HepG2 (cell line): Measurements from ENCODE around the gene CPXM1. TPM values are rescaled to one million over a fixed set of nuclear protein-coding genes. Genes with fewer than 3 reads are reported as not detected.

Source experiments
- AHR ChIP-seq: IDR thresholded peaks from 2 replicates; pipeline ENCODE4 v1.6.1; 2018; ENCODE audit warnings: missing genetic modification reagents, missing compliant biosample characterization
- ATF2 ChIP-seq: sonication (generic); formaldehyde crosslinking; IDR thresholded peaks from 2 replicates; pipeline ENCODE4 v1.4.0; 2020; ENCODE audit warnings: missing genetic modification reagents
- BRD4 ChIP-seq: sonication (generic); formaldehyde crosslinking; IDR thresholded peaks from 2 replicates; pipeline ENCODE4 v1.4.0; 2020; ENCODE audit warnings: missing genetic modification reagents
- EZH2 ChIP-seq: conservative IDR thresholded peaks from 2 replicates; pipeline ENCODE4 v1.6.1; 2012; ENCODE audit warnings: mild to moderate bottlenecking, low read depth, low read length, moderate library complexity
- IKZF1 ChIP-seq: fragments of 450-650 bp; IDR thresholded peaks from 2 replicates; pipeline ENCODE4 v1.7.1; 2016
- ISX ChIP-seq: sonication (generic); formaldehyde crosslinking; conservative IDR thresholded peaks from 2 replicates; pipeline ENCODE4 v1.5.0; 2020; ENCODE audit warnings: missing genetic modification reagents
- KLF16 ChIP-seq, 2 experiments: sonication (generic) in 1 of 2; formaldehyde crosslinking in 1 of 2; IDR thresholded peaks; 2 replicates each; pipeline versions ENCODE4 v1.6.1 to v1.8.0; 2016 to 2023; ENCODE audit warnings: missing genetic modification reagents in 2 of 2, missing compliant biosample characterization in 1 of 2
- MEIS2 ChIP-seq: sonication (generic); formaldehyde crosslinking; IDR thresholded peaks from 2 replicates; pipeline ENCODE4 v1.9.0; 2021; ENCODE audit warnings: mild to moderate bottlenecking, missing genetic modification reagents
- RFX5 ChIP-seq: IDR thresholded peaks from 2 replicates; pipeline ENCODE4 v1.6.1; 2011; ENCODE audit warnings: low read depth, low read length, improper control_type of control experiment
- SATB2 ChIP-seq: sonication (generic); formaldehyde crosslinking; IDR thresholded peaks from 2 replicates; pipeline ENCODE4 v1.5.0; 2020; ENCODE audit warnings: missing genetic modification reagents
- SIN3A ChIP-seq: IDR thresholded peaks from 2 replicates; pipeline ENCODE4 v1.6.1; 2011; ENCODE audit warnings: low read depth, mild to moderate bottlenecking, control low read depth, low read length, borderline replicate concordance
- STAT5B ChIP-seq: sonication (generic); formaldehyde crosslinking; IDR thresholded peaks from 2 replicates; pipeline ENCODE4 v1.4.0; 2020; ENCODE audit warnings: missing genetic modification reagents
- TCF7 ChIP-seq: sonication (generic); IDR thresholded peaks from 2 replicates; pipeline ENCODE4 v1.6.1; 2016; ENCODE audit warnings: antibody characterized with exemption, low read depth
- TRIM22 ChIP-seq: fragments of 450-650 bp; IDR thresholded peaks from 2 replicates; pipeline ENCODE4 v1.6.1; 2017
- XBP1 ChIP-seq: sonication (generic); formaldehyde crosslinking; IDR thresholded peaks from 2 replicates; pipeline ENCODE4 v1.5.0; 2020; ENCODE audit warnings: missing genetic modification reagents
- ZBTB43 ChIP-seq: sonication (generic); formaldehyde crosslinking; conservative IDR thresholded peaks from 2 replicates; pipeline ENCODE4 v1.4.0; 2020; ENCODE audit warnings: missing genetic modification reagents
- ZFAT ChIP-seq: sonication (generic); formaldehyde crosslinking; conservative IDR thresholded peaks from 2 replicates; pipeline ENCODE4 v1.8.1; 2023; ENCODE audit warnings: missing genetic modification reagents, inconsistent platforms
- ZNF44 ChIP-seq: sonication (generic); formaldehyde crosslinking; IDR thresholded peaks from 2 replicates; pipeline ENCODE4 v1.5.1; 2020; ENCODE audit warnings: mild to moderate bottlenecking, missing genetic modification reagents
- ZNF652 ChIP-seq: IDR thresholded peaks from 2 replicates; pipeline ENCODE4 v1.6.1; 2016; ENCODE audit warnings: low read depth, borderline replicate concordance
- ZNF768 ChIP-seq: sonication (generic); formaldehyde crosslinking; IDR thresholded peaks from 2 replicates; pipeline ENCODE4 v1.4.0; 2020; ENCODE audit warnings: missing genetic modification reagents
- ZNF782 ChIP-seq: sonication (generic); formaldehyde crosslinking; IDR thresholded peaks from 2 replicates; pipeline ENCODE4 v1.4.0; 2020; ENCODE audit warnings: missing genetic modification reagents, mild to moderate bottlenecking, borderline replicate concordance
- ZNF788 ChIP-seq: sonication (generic); formaldehyde crosslinking; IDR thresholded peaks from 2 replicates; pipeline ENCODE4 v1.5.0; 2020; ENCODE audit warnings: mild to moderate bottlenecking, missing genetic modification reagents, borderline replicate concordance
- ZNF790 ChIP-seq: sonication (generic); formaldehyde crosslinking; IDR thresholded peaks from 2 replicates; pipeline ENCODE4 v1.8.0; 2022; ENCODE audit warnings: missing genetic modification reagents, mild to moderate bottlenecking, borderline replicate concordance
- polyA plus RNA-seq, 8 experiments: library from polyadenylated mRNA; depleted of rRNA in 3 of 8; stranded (reverse) in 7 of 8; unstranded in 1 of 8; fragments of >200 nt; fragmentation: Illumina TruSeq in 4 of 8; extraction: Trizol in 4 of 8; gene quantifications; 2 replicates each; pipeline versions ENCODE4 v1.2.1 to v1.2.3, GENCODE V29; 2011 to 2016; ENCODE audit warnings: low read depth in 4 of 8, missing spikeins in 1 of 8, mixed read lengths in 1 of 8; ENCODE audit not compliant: insufficient read depth in 1 of 8
- total RNA-seq, 5 experiments: library from RNA; depleted of rRNA; stranded (reverse); fragments of >200 nt; fragmentation: Illumina TruSeq; extraction: Trizol; gene quantifications; 2 replicates each; pipeline ENCODE4 v1.2.3, GENCODE V29; 2016; ENCODE audit warnings: low read depth in 1 of 5
- TF ChIP-seq, protein P1 (sequence below): IDR thresholded peaks from 2 replicates; pipeline ENCODE4 v1.6.1; 2012; ENCODE audit warnings: low read depth, low read length, improper control_type of control experiment
- TF ChIP-seq, protein P2 (sequence below): sonication (generic); formaldehyde crosslinking; IDR thresholded peaks from 2 replicates; pipeline ENCODE4 v1.4.0; 2020; ENCODE audit warnings: mild to moderate bottlenecking, missing genetic modification reagents, borderline replicate concordance

CPXM1 gene
- total and polyA plus RNA-seq, 2 of the 13 experiments (the other 11 are each of a cell fraction or from before 2014, with no cell fraction given), result 0.07 TPM; not detected in 1

DNA sequence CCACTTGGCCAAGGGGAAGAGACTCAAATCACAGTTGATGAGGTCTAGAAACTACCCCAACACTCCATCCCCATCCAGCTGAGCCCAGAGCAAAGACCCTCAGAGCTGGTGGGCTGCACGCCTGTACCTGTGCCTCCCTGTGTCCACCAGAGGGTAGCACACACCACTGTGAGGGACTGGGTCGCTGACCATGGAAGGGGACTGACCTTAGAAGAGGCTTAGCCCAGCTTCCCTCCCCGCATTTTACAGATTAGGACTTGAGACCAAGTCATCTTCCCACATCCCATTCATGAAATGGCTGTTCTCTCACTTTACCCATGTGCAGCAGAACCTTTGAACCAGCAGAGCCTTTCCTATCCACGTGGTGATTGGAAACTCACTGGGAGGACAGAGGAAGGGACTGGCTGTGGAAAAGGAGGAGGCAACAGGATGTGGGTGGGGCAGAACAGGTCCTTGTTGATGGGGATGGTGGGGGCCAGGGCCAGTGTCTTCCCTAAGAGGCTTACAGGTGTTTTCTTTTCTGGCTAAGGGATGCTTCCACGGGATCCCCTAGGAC, 44.3 kb downstream of the CPXM1 start (continued):
- TF ChIP-seq, protein P1, sequence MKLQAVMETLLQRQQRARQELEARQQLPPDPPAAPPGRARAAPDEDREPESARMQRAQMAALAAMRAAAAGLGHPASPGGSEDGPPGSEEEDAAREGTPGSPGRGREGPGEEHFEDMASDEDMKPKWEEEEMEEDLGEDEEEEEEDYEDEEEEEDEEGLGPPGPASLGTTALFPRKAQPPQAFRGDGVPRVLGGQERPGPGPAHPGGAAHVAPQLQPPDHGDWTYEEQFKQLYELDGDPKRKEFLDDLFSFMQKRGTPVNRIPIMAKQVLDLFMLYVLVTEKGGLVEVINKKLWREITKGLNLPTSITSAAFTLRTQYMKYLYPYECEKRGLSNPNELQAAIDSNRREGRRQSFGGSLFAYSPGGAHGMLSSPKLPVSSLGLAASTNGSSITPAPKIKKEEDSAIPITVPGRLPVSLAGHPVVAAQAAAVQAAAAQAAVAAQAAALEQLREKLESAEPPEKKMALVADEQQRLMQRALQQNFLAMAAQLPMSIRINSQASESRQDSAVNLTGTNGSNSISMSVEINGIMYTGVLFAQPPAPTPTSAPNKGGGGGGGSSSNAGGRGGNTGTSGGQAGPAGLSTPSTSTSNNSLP, result no peak
- TF ChIP-seq ZFAT (CRISPR knock-in tag) (no peak), ZNF788 (CRISPR knock-in tag) (no peak), SATB2 (CRISPR knock-in tag) (no peak), ZNF768 (CRISPR knock-in tag) (no peak), ISX (CRISPR knock-in tag) (no peak), TCF7 (no peak), ATF2 (no peak), ZNF652 (CRISPR knock-in tag) (no peak), TRIM22 (no peak), ZNF782 (CRISPR knock-in tag) (no peak), AHR (CRISPR knock-in tag) (0 out of 2 replicates have a peak, but pooled peaks have one; percentile 39), KLF16 (CRISPR knock-in tag; IDR thresholded peaks at IDR 0.05) (no peak), SIN3A (no peak), MEIS2 (no peak), ZNF790 (CRISPR knock-in tag) (no peak), IKZF1 (no peak), ZBTB43 (no peak), XBP1 (CRISPR knock-in tag) (no peak), BRD4 (CRISPR knock-in tag) (no peak), RFX5 (no peak), STAT5B (CRISPR knock-in tag) (no peak), EZH2 (no peak), ZNF44 (CRISPR knock-in tag) (no peak)
- TF ChIP-seq, protein P2, sequence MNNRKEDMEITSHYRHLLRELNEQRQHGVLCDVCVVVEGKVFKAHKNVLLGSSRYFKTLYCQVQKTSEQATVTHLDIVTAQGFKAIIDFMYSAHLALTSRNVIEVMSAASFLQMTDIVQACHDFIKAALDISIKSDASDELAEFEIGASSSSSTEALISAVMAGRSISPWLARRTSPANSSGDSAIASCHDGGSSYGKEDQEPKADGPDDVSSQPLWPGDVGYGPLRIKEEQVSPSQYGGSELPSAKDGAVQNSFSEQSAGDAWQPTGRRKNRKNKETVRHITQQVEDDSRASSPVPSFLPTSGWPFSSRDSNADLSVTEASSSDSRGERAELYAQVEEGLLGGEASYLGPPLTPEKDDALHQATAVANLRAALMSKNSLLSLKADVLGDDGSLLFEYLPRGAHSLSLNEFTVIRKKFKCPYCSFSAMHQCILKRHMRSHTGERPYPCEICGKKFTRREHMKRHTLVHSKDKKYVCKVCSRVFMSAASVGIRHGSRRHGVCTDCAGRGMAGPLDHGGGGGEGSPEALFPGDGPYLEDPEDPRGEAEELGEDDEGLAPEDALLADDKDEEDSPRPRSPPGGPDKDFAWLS (CRISPR knock-in tag), result no peak
